T-helper 1 cell treated with Interleukin-12 subunit alpha and Interleukin-12 subunit beta and Interleukin-4 antibody, amounts not matched to agents 30 μg/mL and 1 μg/mL, for 36 hours (primary cell): Measurements from ENCODE around the gene CCL3.
"Not testable (repeated sequence)": the region's sequence is repeated elsewhere in the genome, so short reads cannot be mapped to it uniquely, and the experiment has no call there.

ENCODE experiments used
- H3K27ac Mint-ChIP-seq: one replicate; pipeline ENCODE4 v1.8.0; 2021; ENCODE audit warnings: mild to moderate bottlenecking, mixed read lengths
- H3K27me3 Mint-ChIP-seq: one replicate; pipeline ENCODE4 v1.8.0; 2021; ENCODE audit warnings: low read depth, mixed read lengths
- H3K36me3 Mint-ChIP-seq: one replicate; pipeline ENCODE4 v1.8.0; 2021; ENCODE audit warnings: low read depth, mixed read lengths
- H3K4me1 Mint-ChIP-seq: one replicate; pipeline ENCODE4 v1.8.0; 2021; ENCODE audit warnings: low read depth, mixed read lengths
- H3K4me3 Mint-ChIP-seq: one replicate; pipeline ENCODE4 v1.8.0; 2021; ENCODE audit warnings: mild to moderate bottlenecking, moderate library complexity, mixed read lengths
- H3K9me3 Mint-ChIP-seq: one replicate; pipeline ENCODE4 v1.8.0; 2021; ENCODE audit warnings: mixed read lengths

The CCL3 gene

DNA sequence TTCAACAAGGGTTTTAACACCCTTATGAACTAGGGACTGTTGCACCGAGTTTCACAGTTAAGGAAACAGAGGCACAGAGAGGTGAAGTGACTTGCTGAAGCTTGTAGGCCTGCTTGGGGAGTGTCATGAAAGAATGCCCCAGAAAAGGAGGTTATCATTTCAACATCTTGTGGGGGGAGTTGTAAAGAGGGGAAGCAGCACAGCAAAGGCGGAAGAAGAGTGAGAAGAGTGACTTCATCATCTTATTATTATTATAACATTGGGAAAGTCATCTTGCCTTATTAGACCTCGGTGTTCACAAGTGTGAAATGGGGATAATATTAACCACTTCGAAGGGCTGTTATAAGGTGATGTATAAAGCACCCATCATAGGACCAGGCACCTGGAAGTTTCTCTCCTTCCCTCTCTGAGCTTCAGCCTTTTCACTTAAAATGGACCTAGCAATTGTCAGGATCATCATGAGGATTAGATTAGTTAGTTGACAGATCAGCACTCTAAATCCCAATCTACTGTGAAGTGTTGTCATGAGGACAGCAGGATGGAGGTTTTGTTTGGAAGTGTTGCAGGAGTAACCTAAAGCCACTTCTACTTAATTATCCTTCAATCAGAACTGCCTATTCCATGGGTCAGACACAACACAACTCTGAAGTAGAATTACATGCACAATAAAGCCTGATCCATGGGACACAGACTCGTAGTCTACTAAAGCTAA lies 16.0 kb upstream of the CCL3 start:
- Mint-ChIP-seq H3K36me3 (no peaks in the 10 kb centered on the region), H3K27ac (no peak overlapping the region), H3K4me1 (peaks cover 4% of the 10 kb centered on the region), H3K27me3 (peaks cover 8% of the 10 kb centered on the region), H3K9me3 (no peaks in the 10 kb centered on the region), H3K4me3 (no peak overlapping the region)

DNA sequence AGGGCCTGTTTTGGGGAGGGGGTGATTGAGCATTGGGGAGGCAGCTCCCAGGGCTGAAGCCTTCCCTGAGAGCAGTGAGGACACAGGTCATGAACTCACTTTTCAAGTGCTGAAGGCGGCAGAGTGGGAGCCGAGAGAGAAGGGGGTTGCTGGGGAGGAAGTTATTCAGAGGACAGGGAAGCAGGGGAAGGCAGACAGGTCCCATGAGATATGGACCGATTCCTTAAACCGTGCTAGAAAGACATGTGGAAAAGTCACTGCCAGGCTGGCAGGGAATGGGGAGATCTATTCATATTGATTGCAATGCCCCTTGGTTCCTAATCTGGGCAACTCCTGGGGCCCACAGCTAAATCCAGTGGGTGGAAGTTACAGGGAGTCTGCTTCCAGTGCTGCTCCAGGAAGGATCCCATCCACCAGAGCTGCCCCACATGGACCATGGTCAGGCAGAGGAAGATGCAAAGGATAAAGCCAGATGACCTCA lies 14.8 kb upstream of the CCL3 start:
- Mint-ChIP-seq H3K4me1 (peaks cover 4% of the 10 kb centered on the region), H3K36me3 (no peaks in the 10 kb centered on the region), H3K9me3 (no peaks in the 10 kb centered on the region), H3K27ac (peak overlapping the region; percentile 1), H3K27me3 (peaks cover 13% of the 10 kb centered on the region), H3K4me3 (peak overlapping the region; percentile 43)

DNA sequence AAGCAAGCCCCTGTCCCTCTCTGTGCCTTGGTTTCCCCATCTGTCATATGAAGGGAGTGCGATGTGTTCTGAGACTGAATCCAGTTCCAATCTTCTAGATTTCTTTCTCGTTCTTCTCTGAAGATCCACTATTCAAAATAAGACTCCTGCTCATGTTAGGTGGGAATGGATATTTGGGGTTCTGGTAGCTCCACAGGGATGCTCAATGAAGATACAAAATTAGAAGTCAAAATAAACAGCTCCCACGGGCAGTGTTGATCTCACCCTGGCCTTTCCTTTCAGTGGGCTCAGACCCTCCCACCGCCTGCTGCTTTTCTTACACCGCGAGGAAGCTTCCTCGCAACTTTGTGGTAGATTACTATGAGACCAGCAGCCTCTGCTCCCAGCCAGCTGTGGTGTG lies 14.3 kb upstream of the CCL3 start:
- not testable (repeated sequence) for H3K36me3 Mint-ChIP-seq, H3K9me3 Mint-ChIP-seq, H3K4me1 Mint-ChIP-seq
- peak overlapping the region; percentile 1 for H3K27ac Mint-ChIP-seq
- H3K27me3 Mint-ChIP-seq = peaks cover 17% of the 10 kb centered on the region
- peak overlapping the region; percentile 43 for H3K4me3 Mint-ChIP-seq

DNA sequence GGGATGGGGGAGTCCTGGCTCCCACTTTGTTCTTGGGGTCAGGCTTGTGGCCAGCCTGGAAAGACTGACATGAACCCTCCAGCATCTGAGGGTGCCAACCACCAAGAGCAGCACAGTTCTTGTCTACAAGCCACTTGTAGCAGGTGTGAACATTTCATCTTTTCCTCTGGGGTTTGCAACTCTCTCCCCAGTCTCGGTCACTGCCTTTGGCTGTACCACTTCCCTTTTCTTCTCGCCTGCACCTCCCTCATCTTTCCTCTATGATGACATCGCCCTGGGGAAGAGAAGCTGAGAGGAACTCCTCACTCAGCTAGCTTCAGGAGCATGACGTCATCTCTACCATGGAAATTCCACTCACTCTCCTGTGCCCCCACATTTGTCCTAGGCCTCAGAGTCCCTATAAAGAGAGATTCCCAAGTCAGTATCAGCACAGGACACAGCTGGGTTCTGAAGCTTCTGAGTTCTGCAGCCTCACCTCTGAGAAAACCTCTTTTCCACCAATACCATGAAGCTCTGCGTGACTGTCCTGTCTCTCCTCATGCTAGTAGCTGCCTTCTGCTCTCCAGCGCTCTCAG lies 13.5 kb upstream of the CCL3 start, which contains the start of gene CCL4:
CCL4 (plus strand) TSS at position 427 of the 575 bp plus-strand sequence; CDS start at position 506, 79 bp downstream.
- Mint-ChIP-seq H3K27ac (peak within 1 kb of the TSS; percentile 42), H3K4me3 (peak within 1 kb of the TSS; percentile 43)

DNA sequence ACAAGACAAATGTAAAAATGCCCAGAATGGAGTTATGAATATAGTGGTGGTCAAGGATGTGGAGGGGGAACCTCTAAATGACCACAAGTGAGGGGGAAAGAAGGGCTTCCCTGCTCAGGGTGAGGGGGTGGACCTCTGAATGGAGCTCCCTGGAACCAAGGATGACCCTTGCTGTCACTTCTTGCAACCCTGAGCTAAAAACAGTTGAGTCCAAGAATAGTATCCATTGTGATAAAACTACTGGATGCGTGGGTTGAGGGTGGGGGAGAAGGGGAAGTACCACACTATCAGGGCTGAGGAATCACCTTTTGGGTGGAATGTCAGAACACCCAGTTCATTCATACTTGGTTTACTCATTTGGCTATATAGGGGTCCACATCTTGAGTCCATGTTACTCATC lies 9.1 kb upstream of the CCL3 start:
- H3K27ac Mint-ChIP-seq, H3K9me3 Mint-ChIP-seq, H3K4me3 Mint-ChIP-seq, H3K36me3 Mint-ChIP-seq: not testable (repeated sequence)
- Mint-ChIP-seq H3K4me1 (peaks cover 12% of the 10 kb centered on the region), H3K27me3 (peaks cover 26% of the 10 kb centered on the region)

More for the DNA sequence above, 13.5 kb upstream of the CCL3 start, which contains the start of gene CCL4:
- H3K4me1 Mint-ChIP-seq, H3K36me3 Mint-ChIP-seq, H3K9me3 Mint-ChIP-seq: not testable (repeated sequence)
- H3K27me3 Mint-ChIP-seq = peaks cover 23% of the 10 kb centered on the region

DNA sequence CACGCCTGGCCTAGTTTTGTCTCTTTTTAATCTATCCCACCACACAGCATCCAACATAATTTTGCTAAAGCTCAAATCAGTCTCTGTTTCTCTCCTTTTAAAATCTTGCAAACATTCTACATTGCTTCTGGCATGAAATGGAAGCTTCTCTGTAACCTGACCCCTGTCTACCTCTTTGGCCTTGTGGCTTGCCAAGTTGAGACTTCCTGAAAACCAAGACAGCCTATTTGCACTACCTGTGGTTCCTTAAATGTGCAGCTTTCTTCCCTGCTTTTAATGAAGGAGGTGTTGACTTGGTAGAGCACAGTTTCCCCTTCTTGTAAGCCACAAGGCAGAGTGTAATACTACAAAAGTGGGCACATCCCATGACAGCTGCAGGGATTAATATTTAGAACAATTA lies 6.0 kb upstream of the CCL3 start:
- peaks cover 21% of the 10 kb centered on the region for H3K4me1 Mint-ChIP-seq
- no peaks in the 10 kb centered on the region for H3K9me3 Mint-ChIP-seq
- no peak overlapping the region for H3K4me3 Mint-ChIP-seq
- H3K27ac Mint-ChIP-seq = no peak overlapping the region
- H3K36me3 Mint-ChIP-seq = no peaks in the 10 kb centered on the region
- peaks cover 30% of the 10 kb centered on the region for H3K27me3 Mint-ChIP-seq

DNA sequence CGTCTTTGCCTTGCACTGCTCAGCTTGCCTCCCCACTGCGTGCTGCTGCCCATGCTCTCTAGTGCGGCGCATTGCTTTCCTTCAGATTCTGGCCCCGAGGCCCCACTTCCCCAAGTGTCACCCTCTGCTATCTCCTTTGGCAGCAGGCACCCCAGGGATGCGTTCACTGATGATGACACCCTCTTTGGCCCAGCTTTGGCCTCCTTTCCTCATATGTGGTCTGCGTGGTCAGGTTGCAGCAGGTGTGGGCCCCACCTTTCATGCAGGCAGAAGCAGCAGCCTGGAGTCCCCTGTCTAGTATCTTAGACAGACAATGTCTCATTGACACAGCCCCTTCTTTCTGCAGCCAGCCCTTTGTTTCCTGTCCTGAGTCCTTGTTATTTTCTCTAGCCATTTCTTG lies 4.8 kb upstream of the CCL3 start:
- H3K27ac Mint-ChIP-seq = no peak overlapping the region
- no peaks in the 10 kb centered on the region for H3K36me3 Mint-ChIP-seq
- peaks cover 30% of the 10 kb centered on the region for H3K4me1 Mint-ChIP-seq
- no peak overlapping the region for H3K4me3 Mint-ChIP-seq
- H3K9me3 Mint-ChIP-seq = no peaks in the 10 kb centered on the region
- H3K27me3 Mint-ChIP-seq = peaks cover 29% of the 10 kb centered on the region

DNA sequence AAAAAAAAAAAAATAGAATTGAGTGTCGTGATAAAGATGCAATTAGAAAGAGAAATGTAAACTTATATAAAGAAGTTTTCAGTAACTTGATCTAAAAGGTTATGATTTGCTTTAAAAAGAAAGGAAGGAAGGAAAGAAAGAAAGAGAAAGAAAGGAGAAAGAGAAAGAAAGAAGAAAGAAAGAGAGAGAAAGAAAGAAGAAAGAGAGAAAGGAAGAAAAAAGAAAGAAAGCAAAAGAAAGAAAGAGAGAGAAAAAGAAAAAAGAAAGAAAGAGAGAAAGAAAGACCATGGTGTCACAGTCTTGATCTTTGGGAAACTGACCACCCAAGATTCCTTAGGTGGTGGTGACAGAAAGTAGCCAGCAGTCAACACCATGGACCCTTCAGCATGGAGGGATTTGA lies 4.3 kb upstream of the CCL3 start:
- H3K27me3 Mint-ChIP-seq = peaks cover 25% of the 10 kb centered on the region
- no peaks in the 10 kb centered on the region for H3K9me3 Mint-ChIP-seq
- H3K36me3 Mint-ChIP-seq = no peaks in the 10 kb centered on the region
- H3K4me3 Mint-ChIP-seq = no peak overlapping the region
- H3K4me1 Mint-ChIP-seq = peaks cover 31% of the 10 kb centered on the region
- H3K27ac Mint-ChIP-seq = no peak overlapping the region

DNA sequence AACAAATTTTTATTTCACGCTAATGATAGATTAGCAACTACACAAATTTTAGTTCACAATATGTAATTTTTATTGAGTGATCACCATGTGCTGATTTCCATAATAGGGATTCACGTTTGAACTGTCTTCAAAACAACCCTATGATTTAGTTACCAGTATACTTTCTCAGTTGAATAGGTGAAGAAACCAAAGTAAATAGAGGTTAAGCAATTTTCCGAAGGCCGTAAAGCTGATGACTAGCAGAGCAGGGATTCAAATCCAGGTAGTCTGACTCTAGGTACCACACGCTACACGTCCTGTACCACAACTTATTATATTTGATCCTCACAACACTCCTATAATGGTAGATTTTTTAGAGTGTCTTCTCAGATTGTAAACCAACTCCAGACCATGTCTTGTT lies 2.8 kb upstream of the CCL3 start:
- H3K4me3 Mint-ChIP-seq, H3K9me3 Mint-ChIP-seq, H3K36me3 Mint-ChIP-seq: not testable (repeated sequence)
- Mint-ChIP-seq H3K27me3 (peaks cover 25% of the 10 kb centered on the region), H3K27ac (peak overlapping the region; percentile 4), H3K4me1 (peaks cover 38% of the 10 kb centered on the region)

DNA sequence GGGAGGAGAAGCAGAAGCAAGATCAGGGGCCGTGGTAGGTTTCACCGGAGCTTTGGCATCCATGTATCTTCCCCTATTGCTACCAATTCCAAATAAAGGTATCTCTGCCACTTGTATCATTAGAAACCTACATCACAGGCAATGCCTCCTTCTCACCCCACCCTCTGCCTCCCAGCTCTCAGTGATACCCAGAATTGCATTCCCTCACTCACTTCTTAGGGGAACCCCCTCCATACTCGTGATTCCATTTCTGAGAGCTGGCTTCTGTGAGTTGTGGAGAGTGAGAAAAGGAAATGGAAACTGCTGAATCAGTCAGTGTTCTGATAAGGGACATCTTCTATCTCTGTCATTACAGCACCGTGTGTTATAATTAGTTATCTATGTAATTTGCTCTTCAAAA lies 2.3 kb upstream of the CCL3 start:
- H3K27me3 Mint-ChIP-seq = peaks cover 25% of the 10 kb centered on the region

DNA sequence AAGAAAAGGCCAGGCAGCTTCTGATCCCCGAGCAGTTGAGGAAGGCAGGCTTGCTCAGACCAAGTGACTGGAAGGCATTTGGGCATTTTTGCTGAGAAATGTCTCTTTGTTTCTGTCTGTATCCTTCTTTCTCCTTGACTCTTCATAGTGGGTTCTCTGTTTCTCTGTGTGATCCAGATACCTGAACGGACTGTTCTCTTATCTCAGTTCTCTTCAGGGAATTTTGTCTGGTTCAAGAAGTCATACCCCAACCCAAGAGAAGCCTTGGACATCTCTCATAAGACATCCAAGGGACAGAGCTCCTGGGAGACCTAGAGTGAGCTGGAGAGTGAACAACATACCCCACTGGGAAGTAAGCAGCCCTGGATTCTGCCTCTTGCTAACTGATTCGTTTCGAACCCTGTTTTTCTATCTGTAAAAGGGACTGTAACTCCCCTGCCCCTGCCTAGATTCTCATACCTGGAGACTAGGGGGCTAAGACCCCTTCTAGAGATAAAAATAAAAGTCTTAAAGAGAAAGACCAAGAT lies 541 bp downstream of the CCL3 start:
- peak overlapping the region; percentile 16 for H3K4me3 Mint-ChIP-seq
- peak overlapping the region; percentile 23 for H3K27ac Mint-ChIP-seq
- no peaks in the 10 kb centered on the region for H3K9me3 Mint-ChIP-seq
- H3K4me1 Mint-ChIP-seq = peaks cover 41% of the 10 kb centered on the region
- peaks cover 3% of the 10 kb centered on the region for H3K36me3 Mint-ChIP-seq
- peaks cover 23% of the 10 kb centered on the region for H3K27me3 Mint-ChIP-seq

More for the DNA sequence above, 2.3 kb upstream of the CCL3 start:
- peaks cover 3% of the 10 kb centered on the region for H3K36me3 Mint-ChIP-seq
- peaks cover 38% of the 10 kb centered on the region for H3K4me1 Mint-ChIP-seq
- peak overlapping the region; percentile 4 for H3K27ac Mint-ChIP-seq
- H3K9me3 Mint-ChIP-seq = no peaks in the 10 kb centered on the region
- H3K4me3 Mint-ChIP-seq = no peak overlapping the region

DNA sequence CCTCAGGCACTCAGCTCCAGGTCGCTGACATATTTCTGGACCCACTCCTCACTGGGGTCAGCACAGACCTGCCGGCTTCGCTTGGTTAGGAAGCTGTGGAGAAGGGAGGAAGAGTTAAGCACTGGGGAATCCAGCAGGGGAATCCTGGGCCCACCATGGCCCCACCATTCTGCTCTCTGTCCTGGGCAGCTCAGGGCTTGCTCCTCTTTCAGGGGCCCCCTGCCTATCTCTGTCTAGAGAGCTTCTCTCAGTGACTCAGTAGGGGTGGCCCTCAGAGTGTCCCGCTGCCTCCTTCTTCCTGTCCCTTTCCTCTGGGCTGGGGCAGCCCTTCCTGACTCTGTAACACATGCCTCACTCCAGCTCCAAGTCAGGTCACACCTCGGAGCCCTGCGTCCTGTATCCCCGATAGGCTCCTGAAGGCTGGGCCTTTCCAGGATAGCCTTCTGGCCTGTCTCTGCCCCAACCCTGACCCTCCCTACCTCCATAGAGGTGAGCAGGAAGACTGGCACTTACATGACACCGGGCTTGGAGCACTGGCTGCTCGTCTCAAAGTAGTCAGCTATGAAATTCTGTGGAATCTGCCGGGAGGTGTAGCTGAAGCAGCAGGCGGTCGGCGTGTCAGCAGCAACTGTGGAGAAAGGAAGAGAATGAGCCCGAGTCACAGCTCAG lies 1.1 kb downstream of the CCL3 start:
- peak overlapping the region; percentile 16 for H3K4me3 Mint-ChIP-seq
- H3K27me3 Mint-ChIP-seq = peaks cover 20% of the 10 kb centered on the region
- H3K4me1 Mint-ChIP-seq = peaks cover 41% of the 10 kb centered on the region
- peaks cover 3% of the 10 kb centered on the region for H3K36me3 Mint-ChIP-seq
- peak overlapping the region; percentile 23 for H3K27ac Mint-ChIP-seq
- no peaks in the 10 kb centered on the region for H3K9me3 Mint-ChIP-seq

DNA sequence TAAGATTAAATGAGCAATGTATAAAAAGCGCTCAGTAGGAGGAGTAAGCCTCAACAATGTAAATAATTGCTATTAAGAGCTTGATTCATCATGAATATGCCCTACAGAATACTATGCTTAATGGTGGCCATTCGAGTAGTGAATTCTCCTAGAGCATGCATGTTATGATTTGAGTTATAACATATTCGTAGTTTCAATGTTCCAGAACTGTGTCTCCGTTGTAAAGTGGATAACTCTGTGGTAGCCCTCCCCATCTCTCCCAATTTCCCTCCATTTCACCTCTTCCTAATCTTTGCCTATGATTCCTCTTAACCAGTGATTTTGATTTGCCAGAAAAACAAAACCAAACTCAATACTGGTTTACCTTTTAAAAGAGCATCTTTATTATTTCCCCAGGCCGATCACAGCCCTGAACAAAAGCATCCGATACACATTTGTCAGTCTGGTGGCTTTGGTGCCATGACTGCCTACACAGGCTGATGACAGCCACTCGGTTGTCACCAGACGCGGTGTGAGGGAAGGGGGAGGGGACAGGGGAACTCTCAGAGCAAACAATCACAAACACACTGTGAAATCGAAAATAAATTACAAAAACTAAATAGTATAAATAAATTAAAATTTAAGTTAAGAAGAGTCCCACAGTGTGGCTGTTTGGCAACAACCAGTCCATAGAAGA lies 1.9 kb downstream of the CCL3 start:
- Mint-ChIP-seq H3K27me3 (peaks cover 20% of the 10 kb centered on the region), H3K4me1 (peaks cover 45% of the 10 kb centered on the region)
- H3K27ac Mint-ChIP-seq, H3K9me3 Mint-ChIP-seq, H3K36me3 Mint-ChIP-seq, H3K4me3 Mint-ChIP-seq: not testable (repeated sequence)

DNA sequence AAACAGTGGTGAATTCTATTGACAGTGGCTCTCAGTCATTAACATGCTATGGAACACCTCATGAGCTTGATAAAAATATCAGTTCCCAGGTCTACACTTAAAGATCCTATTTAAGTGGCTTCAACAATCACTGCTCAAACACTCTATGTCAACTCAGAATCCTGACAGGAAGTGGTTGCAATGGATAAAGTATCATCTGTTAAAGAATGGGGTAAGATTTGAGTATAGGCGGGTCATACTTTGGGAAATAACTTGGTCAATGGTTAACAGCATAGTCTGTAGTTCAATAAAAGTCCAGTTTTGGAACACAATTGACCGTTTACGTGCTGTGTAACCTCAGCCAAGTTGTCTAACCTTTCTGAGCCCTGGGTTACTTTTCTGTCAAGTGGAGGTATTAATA lies 2.5 kb downstream of the CCL3 start:
- not testable (repeated sequence) for H3K27ac Mint-ChIP-seq, H3K36me3 Mint-ChIP-seq, H3K9me3 Mint-ChIP-seq, H3K4me3 Mint-ChIP-seq
- Mint-ChIP-seq H3K27me3 (peaks cover 20% of the 10 kb centered on the region), H3K4me1 (peaks cover 46% of the 10 kb centered on the region)
